Osteoblast (primary cell): ENCODE measurements around the gene CYP11A1. TPM values are rescaled to one million over a fixed set of nuclear protein-coding genes. Genes with fewer than 3 reads are reported as not detected.

Experiments used
- DNase-seq: peaks from one replicate; pipeline ENCODE4 v3.0.0; 2011; ENCODE audit warnings: low spot score, mixed read lengths; ENCODE audit not compliant: insufficient read length; ENCODE audit errors: missing footprints
- H2AFZ ChIP-seq: 2 replicates; pipeline ENCODE4 v1.6.0; 2011; ENCODE audit warnings: mild to moderate bottlenecking, low read length
- H3K27ac ChIP-seq: 2 replicates; pipeline ENCODE4 v1.5.1; 2011; ENCODE audit warnings: mild to moderate bottlenecking, low read depth, low read length, moderate library complexity
- H3K27me3 ChIP-seq: 2 replicates; pipeline ENCODE4 v1.6.0; 2012; ENCODE audit warnings: mild to moderate bottlenecking, control low read depth, inconsistent platforms, low read length, moderate library complexity; ENCODE audit not compliant: insufficient read depth
- H3K36me3 ChIP-seq: 2 replicates; pipeline ENCODE4 v1.5.1; 2011; ENCODE audit warnings: mild to moderate bottlenecking, low read length, control low read depth, moderate library complexity; ENCODE audit not compliant: insufficient read depth
- H3K4me1 ChIP-seq: 2 replicates; pipeline ENCODE4 v1.5.1; 2011; ENCODE audit warnings: mild to moderate bottlenecking, low read length, control low read depth, moderate library complexity; ENCODE audit not compliant: insufficient read depth
- H3K4me2 ChIP-seq: 2 replicates; pipeline ENCODE4 v1.6.0; 2011; ENCODE audit warnings: mild to moderate bottlenecking, low read length; ENCODE audit not compliant: insufficient read depth
- H3K4me3 ChIP-seq: fragments of 200-600 bp; sonication (generic); 3 replicates; pipeline ENCODE4 v1.5.1; 2012; ENCODE audit warnings: mild to moderate bottlenecking, low read length, inconsistent platforms; ENCODE audit not compliant: insufficient read depth
- H3K79me2 ChIP-seq: 2 replicates; pipeline ENCODE4 v1.6.0; 2012; ENCODE audit warnings: mild to moderate bottlenecking, low read length, control low read depth, inconsistent platforms; ENCODE audit not compliant: insufficient read depth
- H3K9me3 ChIP-seq: 2 replicates; pipeline ENCODE4 v1.5.1; 2011; ENCODE audit warnings: low read depth, low read length, control low read depth
- H4K20me1 ChIP-seq: 2 replicates; pipeline ENCODE4 v1.6.0; 2012; ENCODE audit warnings: mild to moderate bottlenecking, low read length, control low read depth; ENCODE audit not compliant: insufficient read depth
- total RNA-seq: library from RNA; depleted of rRNA; stranded (reverse); fragments of >200 nt; gene quantifications from 2 replicates; pipeline ENCODE4 v1.2.3, GENCODE V29; 2012
- TF ChIP-seq, protein P1 (sequence below): IDR thresholded peaks from 2 replicates; pipeline ENCODE4 v1.5.1; 2011; ENCODE audit warnings: mild to moderate bottlenecking, low read depth, low read length, moderate library complexity; ENCODE audit errors: extremely low read depth

The CYP11A1 gene
- total RNA-seq, 1 donor: 1.4 TPM

GRCh38 chr15:74318376-74319137 lies 48.9 kb downstream of the CYP11A1 start:
- Histone ChIP-seq H3K27me3 (no peaks in the 10 kb centered on the region), H4K20me1 (no peaks in the 10 kb centered on the region), H3K4me3 (no peak overlapping the region), H3K4me2 (peak overlapping the region; percentile 69), H3K36me3 (no peaks in the 10 kb centered on the region), H3K9me3 (no peaks in the 10 kb centered on the region), H3K27ac (peak overlapping the region; percentile 98), H2AFZ (no peak overlapping the region), H3K79me2 (no peaks in the 10 kb centered on the region), H3K4me1 (peaks cover 28% of the 10 kb centered on the region)
- TF ChIP-seq, protein P1, sequence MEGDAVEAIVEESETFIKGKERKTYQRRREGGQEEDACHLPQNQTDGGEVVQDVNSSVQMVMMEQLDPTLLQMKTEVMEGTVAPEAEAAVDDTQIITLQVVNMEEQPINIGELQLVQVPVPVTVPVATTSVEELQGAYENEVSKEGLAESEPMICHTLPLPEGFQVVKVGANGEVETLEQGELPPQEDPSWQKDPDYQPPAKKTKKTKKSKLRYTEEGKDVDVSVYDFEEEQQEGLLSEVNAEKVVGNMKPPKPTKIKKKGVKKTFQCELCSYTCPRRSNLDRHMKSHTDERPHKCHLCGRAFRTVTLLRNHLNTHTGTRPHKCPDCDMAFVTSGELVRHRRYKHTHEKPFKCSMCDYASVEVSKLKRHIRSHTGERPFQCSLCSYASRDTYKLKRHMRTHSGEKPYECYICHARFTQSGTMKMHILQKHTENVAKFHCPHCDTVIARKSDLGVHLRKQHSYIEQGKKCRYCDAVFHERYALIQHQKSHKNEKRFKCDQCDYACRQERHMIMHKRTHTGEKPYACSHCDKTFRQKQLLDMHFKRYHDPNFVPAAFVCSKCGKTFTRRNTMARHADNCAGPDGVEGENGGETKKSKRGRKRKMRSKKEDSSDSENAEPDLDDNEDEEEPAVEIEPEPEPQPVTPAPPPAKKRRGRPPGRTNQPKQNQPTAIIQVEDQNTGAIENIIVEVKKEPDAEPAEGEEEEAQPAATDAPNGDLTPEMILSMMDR: no peak
- peak; percentile 72 for DNase-seq

DNA sequence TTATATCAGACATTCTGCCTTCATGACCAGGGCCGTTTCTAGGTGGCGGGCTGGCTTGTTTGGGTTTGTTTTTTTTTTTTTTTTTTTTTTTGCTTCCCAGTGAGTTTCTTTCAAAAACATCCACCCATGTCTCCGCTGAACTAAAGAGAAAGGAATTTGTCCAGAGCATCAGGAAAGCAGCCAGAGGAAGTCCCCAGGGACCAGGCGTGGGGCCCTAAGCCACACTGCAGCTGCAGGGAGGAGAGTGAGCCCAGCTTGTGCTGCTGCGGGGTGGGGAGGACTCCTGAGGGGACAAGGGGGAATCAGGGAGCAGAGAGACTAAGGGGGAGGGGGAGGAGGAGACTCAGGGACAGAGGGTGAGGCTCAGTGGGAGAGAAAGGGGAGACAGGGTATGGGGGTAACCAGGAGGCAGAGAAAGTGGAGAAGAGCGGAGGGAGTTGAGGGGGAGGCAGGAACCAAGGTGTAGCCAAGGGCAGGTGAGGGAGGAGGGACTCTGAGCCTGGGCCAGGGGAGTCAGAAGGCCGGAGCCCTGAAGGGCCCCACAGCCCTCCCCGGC lies 49.5 kb downstream of the CYP11A1 start:
- peak overlapping the region; percentile 98 for H3K27ac ChIP-seq
- no peaks in the 10 kb centered on the region for H4K20me1 ChIP-seq
- peaks cover 28% of the 10 kb centered on the region for H3K4me1 ChIP-seq
- no peaks in the 10 kb centered on the region for H3K9me3 ChIP-seq
- no peaks in the 10 kb centered on the region for H3K36me3 ChIP-seq
- H3K4me3 ChIP-seq: peak overlapping the region; percentile 33
- H3K79me2 ChIP-seq: no peaks in the 10 kb centered on the region
- H3K4me2 ChIP-seq: peak overlapping the region; percentile 69
- H2AFZ ChIP-seq: peak overlapping the region; percentile 79
- TF ChIP-seq, protein P1: no peak
- no peaks in the 10 kb centered on the region for H3K27me3 ChIP-seq
- DNase-seq: peak; percentile 95

DNA sequence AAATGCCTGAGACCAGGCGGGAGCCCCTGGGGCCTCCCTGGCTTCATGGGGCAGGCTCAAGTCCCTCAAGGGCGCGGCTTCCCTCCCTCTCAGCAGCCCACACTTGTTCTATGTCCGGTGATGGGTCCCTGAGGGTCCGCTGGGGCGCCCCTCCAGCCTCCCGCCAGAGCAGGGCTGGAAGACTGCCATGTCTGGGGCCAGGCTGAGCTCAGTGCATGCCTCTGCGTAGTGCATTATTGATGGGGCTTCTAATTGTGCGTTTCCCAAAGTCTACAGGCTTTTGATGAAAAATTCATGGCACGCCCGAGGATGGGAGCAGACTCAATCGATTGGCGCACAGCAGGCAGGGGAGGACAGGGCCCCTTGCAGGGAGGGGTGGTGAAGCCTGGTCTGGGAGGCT lies 51.3 kb downstream of the CYP11A1 start:
- Histone ChIP-seq H3K4me1 (peaks cover 28% of the 10 kb centered on the region), H2AFZ (no peak overlapping the region), H3K9me3 (no peaks in the 10 kb centered on the region), H3K4me3 (no peak overlapping the region), H3K27me3 (no peaks in the 10 kb centered on the region), H4K20me1 (no peaks in the 10 kb centered on the region), H3K27ac (no peak overlapping the region), H3K79me2 (no peaks in the 10 kb centered on the region), H3K4me2 (no peak overlapping the region), H3K36me3 (no peaks in the 10 kb centered on the region)
- TF ChIP-seq, protein P1: no peak
- no peak for DNase-seq

DNA sequence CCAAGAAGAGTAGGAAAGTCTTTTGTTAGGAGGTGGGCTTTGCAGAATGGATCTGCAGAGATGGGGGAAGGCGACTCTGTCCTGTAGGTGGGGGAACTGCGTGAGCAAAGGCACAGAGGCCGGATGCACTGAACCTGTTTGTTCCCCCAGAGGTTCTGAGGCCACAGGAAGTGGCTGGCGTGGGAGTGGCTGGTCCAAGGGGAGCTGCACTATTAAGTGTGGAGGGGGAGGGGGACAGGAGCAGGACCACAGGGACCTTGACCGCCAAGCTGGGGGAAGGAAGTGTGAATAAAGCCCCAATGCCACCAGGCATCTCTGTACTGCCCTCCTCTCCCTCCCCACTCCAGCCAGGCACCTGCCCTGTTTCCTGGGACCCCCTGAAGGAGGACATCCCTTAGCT lies 51.8 kb downstream of the CYP11A1 start:
- TF ChIP-seq, protein P1: no peak
- no peak for DNase-seq
- H2AFZ ChIP-seq: no peak overlapping the region
- H3K9me3 ChIP-seq: no peaks in the 10 kb centered on the region
- no peaks in the 10 kb centered on the region for H3K36me3 ChIP-seq
- no peaks in the 10 kb centered on the region for H3K79me2 ChIP-seq
- H3K4me2 ChIP-seq: no peak overlapping the region
- H3K27me3 ChIP-seq: no peaks in the 10 kb centered on the region
- no peak overlapping the region for H3K4me3 ChIP-seq
- no peaks in the 10 kb centered on the region for H4K20me1 ChIP-seq
- no peak overlapping the region for H3K27ac ChIP-seq
- peaks cover 28% of the 10 kb centered on the region for H3K4me1 ChIP-seq
